GM23338 (cell line): ENCODE measurements around the gene RORB. TPM values are rescaled to one million over a fixed set of nuclear protein-coding genes. Genes with fewer than 3 reads are reported as not detected.

ENCODE experiments used
- ATAC-seq: fragments of 200-7000 bp; cut with Tn5 transposase; 3 replicates; pipeline ENCODE4 v1.9.1; 2020
- DNase-seq: peaks from one replicate; pipeline ENCODE4 v3.0.0-alpha.2; 2015; ENCODE audit warnings: low spot score
- H2AFZ ChIP-seq: fragments of 200-600 bp; sonication (generic); 2 replicates; pipeline ENCODE4 v1.8.0; 2016; ENCODE audit warnings: antibody characterized with exemption, mild to moderate bottlenecking, moderate library complexity
- H3F3A ChIP-seq: fragments of 200-600 bp; sonication (generic); replicated peaks from 2 replicates; pipeline ENCODE4 v1.8.0; 2017; ENCODE audit warnings: antibody characterized with exemption, mixed run types, low read depth
- H3K27ac ChIP-seq: fragments of 200-600 bp; sonication (generic); 2 replicates; pipeline ENCODE4 v1.6.1; 2016; ENCODE audit warnings: low read depth
- H3K27me3 ChIP-seq: fragments of 200-600 bp; sonication (generic); 2 replicates; pipeline ENCODE4 v1.8.0; 2016; ENCODE audit warnings: mild to moderate bottlenecking, mixed run types, moderate library complexity; ENCODE audit not compliant: insufficient read depth
- H3K36me3 ChIP-seq: fragments of 200-600 bp; sonication (generic); 2 replicates; pipeline ENCODE4 v1.8.0; 2016; ENCODE audit warnings: mild to moderate bottlenecking; ENCODE audit not compliant: insufficient read depth
- H3K4me1 ChIP-seq: fragments of 200-600 bp; sonication (generic); 2 replicates; pipeline ENCODE4 v1.8.0; 2016; ENCODE audit warnings: mild to moderate bottlenecking, moderate library complexity; ENCODE audit not compliant: insufficient read depth
- H3K4me2 ChIP-seq: fragments of 200-600 bp; sonication (generic); 2 replicates; pipeline ENCODE4 v1.7.1; 2017; ENCODE audit warnings: mixed run types
- H3K4me3 ChIP-seq: fragments of 200-600 bp; sonication (generic); 2 replicates; pipeline ENCODE4 v1.6.1; 2016; ENCODE audit warnings: mixed run types
- H3K79me2 ChIP-seq: fragments of 200-600 bp; sonication (generic); replicated peaks from 2 replicates; pipeline ENCODE4 v1.8.0; 2017; ENCODE audit warnings: mild to moderate bottlenecking; ENCODE audit not compliant: insufficient read depth
- H3K9me2 ChIP-seq: fragments of 200-600 bp; sonication (generic); 2 replicates; pipeline ENCODE4 v1.8.0; 2017; ENCODE audit not compliant: insufficient read depth
- H4K20me1 ChIP-seq: fragments of 200-600 bp; sonication (generic); replicated peaks from 2 replicates; pipeline ENCODE4 v1.8.0; 2017; ENCODE audit warnings: mild to moderate bottlenecking; ENCODE audit not compliant: insufficient read depth
- H3K27ac Mint-ChIP-seq: 2 replicates; pipeline ENCODE4 v1.8.0; 2020; ENCODE audit warnings: inconsistent platforms, mild to moderate bottlenecking, moderate library complexity, mixed read lengths
- H3K27me3 Mint-ChIP-seq: 3 replicates; pipeline ENCODE4 v1.8.0; 2022; ENCODE audit warnings: low read depth, mild to moderate bottlenecking, moderate library complexity, mixed read lengths, inconsistent platforms; ENCODE audit not compliant: insufficient read depth, poor library complexity
- H3K36me3 Mint-ChIP-seq: 3 replicates; pipeline ENCODE4 v1.8.0; 2021; ENCODE audit warnings: low read depth, mild to moderate bottlenecking, inconsistent platforms, moderate library complexity, mixed read lengths
- H3K4me1 Mint-ChIP-seq: 3 replicates; pipeline ENCODE4 v1.8.0; 2020; ENCODE audit warnings: mild to moderate bottlenecking, inconsistent platforms, mixed read lengths
- H3K4me3 Mint-ChIP-seq: 3 replicates; pipeline ENCODE4 v1.8.0; 2021; ENCODE audit warnings: moderate library complexity, mild to moderate bottlenecking, inconsistent platforms, mixed read lengths
- H3K9me3 Mint-ChIP-seq: 3 replicates; pipeline ENCODE4 v1.8.0; 2020; ENCODE audit warnings: moderate library complexity, mild to moderate bottlenecking, inconsistent platforms, mixed read lengths
- CREB1 ChIP-seq: fragments of 250-450 bp; sonication (Bioruptor Pico); IDR thresholded peaks from 2 replicates; pipeline ENCODE4 v1.5.0; 2020; ENCODE audit warnings: low read depth, mild to moderate bottlenecking, moderate library complexity
- EZH2phosphoT487 ChIP-seq: fragments of 200-600 bp; sonication (generic); IDR thresholded peaks from one replicate; pipeline ENCODE4 v1.8.1; 2018; ENCODE audit warnings: antibody characterized with exemption; ENCODE audit not compliant: unreplicated experiment
- NANOG ChIP-seq: IDR thresholded peaks from 2 replicates; pipeline ENCODE4 v1.6.1; 2016; ENCODE audit warnings: antibody characterized with exemption, borderline replicate concordance
- POLR2AphosphoS5 ChIP-seq: IDR thresholded peaks from 2 replicates; pipeline ENCODE4 v1.6.1; 2016; ENCODE audit warnings: antibody characterized with exemption, low read depth
- ZNF114 ChIP-seq: fragments of 250-450 bp; sonication (Bioruptor Pico); IDR thresholded peaks from 2 replicates; pipeline ENCODE4 v1.5.0; 2020; ENCODE audit warnings: mild to moderate bottlenecking, moderate library complexity
- ZNF331 ChIP-seq: fragments of 250-450 bp; sonication (Bioruptor Pico); IDR thresholded peaks from 2 replicates; pipeline ENCODE4 v1.5.0; 2020; ENCODE audit warnings: low read depth, mild to moderate bottlenecking, moderate library complexity
- polyA plus RNA-seq: library from polyadenylated mRNA; unstranded; fragments of >200 nt; fragmentation: Nextera tagmentation; extraction: Ambion mirVana; gene quantifications from 2 replicates; pipeline ENCODE4 v1.2.1, GENCODE V29; 2016
- total RNA-seq: library from RNA; depleted of rRNA; stranded (reverse); fragments of >200 nt; shearing (Covaris generic); gene quantifications from 2 replicates; pipeline ENCODE4 v1.2.3, GENCODE V29; 2014
- TF ChIP-seq, protein P1 (sequence below): IDR thresholded peaks from 2 replicates; pipeline ENCODE4 v1.6.1; 2016; ENCODE audit warnings: antibody characterized with exemption
- TF ChIP-seq, protein P2 (sequence below), 2 experiments: fragments of 200-600 bp in 1 of 2; sonication (generic) in 1 of 2; conservative IDR thresholded peaks; 2 replicates each; pipeline versions ENCODE4 v1.5.1 to v1.6.1; 2016 to 2017; ENCODE audit warnings: antibody characterized with exemption in 2 of 2, low read depth in 2 of 2, mild to moderate bottlenecking in 2 of 2, moderate library complexity in 1 of 2
- TF ChIP-seq, protein P3 (sequence below): IDR thresholded peaks from one replicate; pipeline ENCODE4 v1.6.1; 2018; ENCODE audit warnings: antibody characterized with exemption; ENCODE audit not compliant: unreplicated experiment
- TF ChIP-seq, protein P4 (sequence below): fragments of 250-450 bp; sonication (Bioruptor Pico); IDR thresholded peaks from 2 replicates; pipeline ENCODE4 v1.5.0; 2020; ENCODE audit warnings: mild to moderate bottlenecking, moderate library complexity

RORB gene
- total and polyA plus RNA-seq, 2 experiments from 2014 or later, result 1.2 to 4.5 TPM

GRCh38 chr9:74642376-74642775, 145.2 kb downstream of the RORB start:
- no peak for TF ChIP-seq ZNF114 (CRISPR knock-in tag)
- no peak for TF ChIP-seq POLR2AphosphoS5
- TF ChIP-seq, protein P1, sequence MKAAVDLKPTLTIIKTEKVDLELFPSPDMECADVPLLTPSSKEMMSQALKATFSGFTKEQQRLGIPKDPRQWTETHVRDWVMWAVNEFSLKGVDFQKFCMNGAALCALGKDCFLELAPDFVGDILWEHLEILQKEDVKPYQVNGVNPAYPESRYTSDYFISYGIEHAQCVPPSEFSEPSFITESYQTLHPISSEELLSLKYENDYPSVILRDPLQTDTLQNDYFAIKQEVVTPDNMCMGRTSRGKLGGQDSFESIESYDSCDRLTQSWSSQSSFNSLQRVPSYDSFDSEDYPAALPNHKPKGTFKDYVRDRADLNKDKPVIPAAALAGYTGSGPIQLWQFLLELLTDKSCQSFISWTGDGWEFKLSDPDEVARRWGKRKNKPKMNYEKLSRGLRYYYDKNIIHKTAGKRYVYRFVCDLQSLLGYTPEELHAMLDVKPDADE, result no peak
- TF ChIP-seq NANOG, result no peak
- TF ChIP-seq, protein P2, sequence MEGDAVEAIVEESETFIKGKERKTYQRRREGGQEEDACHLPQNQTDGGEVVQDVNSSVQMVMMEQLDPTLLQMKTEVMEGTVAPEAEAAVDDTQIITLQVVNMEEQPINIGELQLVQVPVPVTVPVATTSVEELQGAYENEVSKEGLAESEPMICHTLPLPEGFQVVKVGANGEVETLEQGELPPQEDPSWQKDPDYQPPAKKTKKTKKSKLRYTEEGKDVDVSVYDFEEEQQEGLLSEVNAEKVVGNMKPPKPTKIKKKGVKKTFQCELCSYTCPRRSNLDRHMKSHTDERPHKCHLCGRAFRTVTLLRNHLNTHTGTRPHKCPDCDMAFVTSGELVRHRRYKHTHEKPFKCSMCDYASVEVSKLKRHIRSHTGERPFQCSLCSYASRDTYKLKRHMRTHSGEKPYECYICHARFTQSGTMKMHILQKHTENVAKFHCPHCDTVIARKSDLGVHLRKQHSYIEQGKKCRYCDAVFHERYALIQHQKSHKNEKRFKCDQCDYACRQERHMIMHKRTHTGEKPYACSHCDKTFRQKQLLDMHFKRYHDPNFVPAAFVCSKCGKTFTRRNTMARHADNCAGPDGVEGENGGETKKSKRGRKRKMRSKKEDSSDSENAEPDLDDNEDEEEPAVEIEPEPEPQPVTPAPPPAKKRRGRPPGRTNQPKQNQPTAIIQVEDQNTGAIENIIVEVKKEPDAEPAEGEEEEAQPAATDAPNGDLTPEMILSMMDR (conservative IDR thresholded peaks at IDR 0.05; ENCODE audit: low read depth in 2 of 2), result no peak
- TF ChIP-seq ZNF331 (CRISPR knock-in tag), result no peak
- TF ChIP-seq, protein P3, sequence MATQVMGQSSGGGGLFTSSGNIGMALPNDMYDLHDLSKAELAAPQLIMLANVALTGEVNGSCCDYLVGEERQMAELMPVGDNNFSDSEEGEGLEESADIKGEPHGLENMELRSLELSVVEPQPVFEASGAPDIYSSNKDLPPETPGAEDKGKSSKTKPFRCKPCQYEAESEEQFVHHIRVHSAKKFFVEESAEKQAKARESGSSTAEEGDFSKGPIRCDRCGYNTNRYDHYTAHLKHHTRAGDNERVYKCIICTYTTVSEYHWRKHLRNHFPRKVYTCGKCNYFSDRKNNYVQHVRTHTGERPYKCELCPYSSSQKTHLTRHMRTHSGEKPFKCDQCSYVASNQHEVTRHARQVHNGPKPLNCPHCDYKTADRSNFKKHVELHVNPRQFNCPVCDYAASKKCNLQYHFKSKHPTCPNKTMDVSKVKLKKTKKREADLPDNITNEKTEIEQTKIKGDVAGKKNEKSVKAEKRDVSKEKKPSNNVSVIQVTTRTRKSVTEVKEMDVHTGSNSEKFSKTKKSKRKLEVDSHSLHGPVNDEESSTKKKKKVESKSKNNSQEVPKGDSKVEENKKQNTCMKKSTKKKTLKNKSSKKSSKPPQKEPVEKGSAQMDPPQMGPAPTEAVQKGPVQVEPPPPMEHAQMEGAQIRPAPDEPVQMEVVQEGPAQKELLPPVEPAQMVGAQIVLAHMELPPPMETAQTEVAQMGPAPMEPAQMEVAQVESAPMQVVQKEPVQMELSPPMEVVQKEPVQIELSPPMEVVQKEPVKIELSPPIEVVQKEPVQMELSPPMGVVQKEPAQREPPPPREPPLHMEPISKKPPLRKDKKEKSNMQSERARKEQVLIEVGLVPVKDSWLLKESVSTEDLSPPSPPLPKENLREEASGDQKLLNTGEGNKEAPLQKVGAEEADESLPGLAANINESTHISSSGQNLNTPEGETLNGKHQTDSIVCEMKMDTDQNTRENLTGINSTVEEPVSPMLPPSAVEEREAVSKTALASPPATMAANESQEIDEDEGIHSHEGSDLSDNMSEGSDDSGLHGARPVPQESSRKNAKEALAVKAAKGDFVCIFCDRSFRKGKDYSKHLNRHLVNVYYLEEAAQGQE, result no peak
- no peak for TF ChIP-seq CREB1
- TF ChIP-seq, protein P4, sequence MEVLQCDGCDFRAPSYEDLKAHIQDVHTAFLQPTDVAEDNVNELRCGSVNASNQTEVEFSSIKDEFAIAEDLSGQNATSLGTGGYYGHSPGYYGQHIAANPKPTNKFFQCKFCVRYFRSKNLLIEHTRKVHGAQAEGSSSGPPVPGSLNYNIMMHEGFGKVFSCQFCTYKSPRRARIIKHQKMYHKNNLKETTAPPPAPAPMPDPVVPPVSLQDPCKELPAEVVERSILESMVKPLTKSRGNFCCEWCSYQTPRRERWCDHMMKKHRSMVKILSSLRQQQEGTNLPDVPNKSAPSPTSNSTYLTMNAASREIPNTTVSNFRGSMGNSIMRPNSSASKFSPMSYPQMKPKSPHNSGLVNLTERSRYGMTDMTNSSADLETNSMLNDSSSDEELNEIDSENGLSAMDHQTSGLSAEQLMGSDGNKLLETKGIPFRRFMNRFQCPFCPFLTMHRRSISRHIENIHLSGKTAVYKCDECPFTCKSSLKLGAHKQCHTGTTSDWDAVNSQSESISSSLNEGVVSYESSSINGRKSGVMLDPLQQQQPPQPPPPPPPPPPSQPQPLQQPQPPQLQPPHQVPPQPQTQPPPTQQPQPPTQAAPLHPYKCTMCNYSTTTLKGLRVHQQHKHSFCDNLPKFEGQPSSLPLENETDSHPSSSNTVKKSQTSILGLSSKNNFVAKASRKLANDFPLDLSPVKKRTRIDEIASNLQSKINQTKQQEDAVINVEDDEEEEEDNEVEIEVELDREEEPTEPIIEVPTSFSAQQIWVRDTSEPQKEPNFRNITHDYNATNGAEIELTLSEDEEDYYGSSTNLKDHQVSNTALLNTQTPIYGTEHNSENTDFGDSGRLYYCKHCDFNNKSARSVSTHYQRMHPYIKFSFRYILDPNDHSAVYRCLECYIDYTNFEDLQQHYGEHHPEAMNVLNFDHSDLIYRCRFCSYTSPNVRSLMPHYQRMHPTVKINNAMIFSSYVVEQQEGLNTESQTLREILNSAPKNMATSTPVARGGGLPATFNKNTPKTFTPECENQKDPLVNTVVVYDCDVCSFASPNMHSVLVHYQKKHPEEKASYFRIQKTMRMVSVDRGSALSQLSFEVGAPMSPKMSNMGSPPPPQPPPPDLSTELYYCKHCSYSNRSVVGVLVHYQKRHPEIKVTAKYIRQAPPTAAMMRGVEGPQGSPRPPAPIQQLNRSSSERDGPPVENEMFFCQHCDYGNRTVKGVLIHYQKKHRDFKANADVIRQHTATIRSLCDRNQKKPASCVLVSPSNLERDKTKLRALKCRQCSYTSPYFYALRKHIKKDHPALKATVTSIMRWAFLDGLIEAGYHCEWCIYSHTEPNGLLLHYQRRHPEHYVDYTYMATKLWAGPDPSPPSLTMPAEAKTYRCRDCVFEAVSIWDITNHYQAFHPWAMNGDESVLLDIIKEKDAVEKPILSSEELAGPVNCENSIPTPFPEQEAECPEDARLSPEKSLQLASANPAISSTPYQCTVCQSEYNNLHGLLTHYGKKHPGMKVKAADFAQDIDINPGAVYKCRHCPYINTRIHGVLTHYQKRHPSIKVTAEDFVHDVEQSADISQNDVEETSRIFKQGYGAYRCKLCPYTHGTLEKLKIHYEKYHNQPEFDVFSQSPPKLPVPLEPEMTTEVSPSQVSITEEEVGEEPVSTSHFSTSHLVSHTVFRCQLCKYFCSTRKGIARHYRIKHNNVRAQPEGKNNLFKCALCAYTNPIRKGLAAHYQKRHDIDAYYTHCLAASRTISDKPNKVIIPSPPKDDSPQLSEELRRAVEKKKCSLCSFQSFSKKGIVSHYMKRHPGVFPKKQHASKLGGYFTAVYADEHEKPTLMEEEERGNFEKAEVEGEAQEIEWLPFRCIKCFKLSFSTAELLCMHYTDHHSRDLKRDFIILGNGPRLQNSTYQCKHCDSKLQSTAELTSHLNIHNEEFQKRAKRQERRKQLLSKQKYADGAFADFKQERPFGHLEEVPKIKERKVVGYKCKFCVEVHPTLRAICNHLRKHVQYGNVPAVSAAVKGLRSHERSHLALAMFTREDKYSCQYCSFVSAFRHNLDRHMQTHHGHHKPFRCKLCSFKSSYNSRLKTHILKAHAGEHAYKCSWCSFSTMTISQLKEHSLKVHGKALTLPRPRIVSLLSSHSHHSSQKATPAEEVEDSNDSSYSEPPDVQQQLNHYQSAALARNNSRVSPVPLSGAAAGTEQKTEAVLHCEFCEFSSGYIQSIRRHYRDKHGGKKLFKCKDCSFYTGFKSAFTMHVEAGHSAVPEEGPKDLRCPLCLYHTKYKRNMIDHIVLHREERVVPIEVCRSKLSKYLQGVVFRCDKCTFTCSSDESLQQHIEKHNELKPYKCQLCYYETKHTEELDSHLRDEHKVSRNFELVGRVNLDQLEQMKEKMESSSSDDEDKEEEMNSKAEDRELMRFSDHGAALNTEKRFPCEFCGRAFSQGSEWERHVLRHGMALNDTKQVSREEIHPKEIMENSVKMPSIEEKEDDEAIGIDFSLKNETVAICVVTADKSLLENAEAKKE (CRISPR knock-in tag), result no peak
- no peak for TF ChIP-seq EZH2phosphoT487
- peaks cover 8% of the 10 kb centered on the region; the same call in 1 of the 3 replicates for H3K4me1 Mint-ChIP-seq
- no peak overlapping the region for H3K4me2 ChIP-seq
- no peak overlapping the region for H3K4me3 ChIP-seq
- no peak overlapping the region for H3K27ac Mint-ChIP-seq
- H3K27me3 Mint-ChIP-seq, result no peaks in the 10 kb centered on the region
- no peaks in the 10 kb centered on the region for H3K9me2 ChIP-seq
- H4K20me1 ChIP-seq, result no peaks in the 10 kb centered on the region
- H3K9me3 Mint-ChIP-seq, result no peaks in the 10 kb centered on the region
- H3K79me2 ChIP-seq, result no peaks in the 10 kb centered on the region
- no peaks in the 10 kb centered on the region for H3K36me3 ChIP-seq
- no peak for DNase-seq
- H3K4me1 ChIP-seq, result peaks cover 7% of the 10 kb centered on the region; the same call in 1 of the 2 replicates
- H3K36me3 Mint-ChIP-seq, result no peaks in the 10 kb centered on the region
- H3F3A ChIP-seq, result no peaks in the 10 kb centered on the region
- H3K4me3 Mint-ChIP-seq, result no peak overlapping the region
- no peak overlapping the region for H2AFZ ChIP-seq
- H3K27me3 ChIP-seq, result no peaks in the 10 kb centered on the region
- ATAC-seq, result no peak
- H3K27ac ChIP-seq, result no peak overlapping the region
